Stimulated activated CD8-positive, alpha-beta memory T cell treated with anti-CD3 and anti-CD28 coated beads, Interleukin-2, amount 100 ng/mL, for 1 hour (primary cell): ENCODE results near the gene SND1.

Source experiments
- DNase-seq, 2 donors: peaks; one replicate each; pipeline ENCODE4 v3.0.0-alpha.2; 2020; ENCODE audit warnings: low read depth in 2 of 2

The SND1 gene

GRCh38 chr7:127799535-127800305, 147.7 kb downstream of the SND1 start:
- no peak for DNase-seq

DNA sequence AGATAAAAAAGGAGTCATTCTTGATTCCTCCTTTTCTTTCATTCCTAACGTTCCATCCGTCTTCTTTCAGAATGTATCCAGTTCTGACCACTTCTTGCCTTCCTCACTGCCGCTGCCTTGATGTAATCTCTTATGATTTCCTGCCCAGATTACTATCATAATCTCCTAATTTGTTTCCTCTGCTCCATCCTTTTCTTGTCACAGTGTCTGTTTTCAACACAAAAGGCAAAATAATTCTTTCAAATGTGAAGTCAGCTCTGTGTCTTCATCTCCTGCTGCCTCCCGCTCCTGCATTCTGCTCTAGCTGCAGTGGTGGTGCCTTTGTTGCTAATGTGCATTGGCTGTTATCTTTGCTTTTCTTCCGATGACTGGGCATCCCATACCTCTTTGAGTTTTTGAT, 150.9 kb downstream of the SND1 start:
- no peak for DNase-seq

GRCh38 chr7:127803626-127804025, 151.6 kb downstream of the SND1 start:
- DNase-seq: no peak

DNA sequence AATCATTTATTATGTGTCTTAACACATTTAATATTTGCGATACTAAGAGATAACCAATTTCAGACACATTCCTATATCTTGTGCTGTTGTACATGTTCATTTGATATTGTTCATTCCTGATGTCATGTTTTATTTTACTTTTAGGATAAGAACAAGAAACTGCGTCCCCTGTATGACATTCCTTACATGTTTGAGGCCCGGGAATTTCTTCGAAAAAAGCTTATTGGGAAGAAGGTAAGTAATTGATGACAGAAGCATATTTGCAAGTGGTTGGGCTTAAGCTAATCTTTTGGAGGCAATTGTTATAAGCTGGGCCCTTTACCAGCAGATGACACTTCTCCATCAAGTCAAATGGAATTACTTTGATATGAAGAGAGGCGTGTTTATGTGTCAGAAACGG, 155.3 kb downstream of the SND1 start:
- no peak for DNase-seq

DNA sequence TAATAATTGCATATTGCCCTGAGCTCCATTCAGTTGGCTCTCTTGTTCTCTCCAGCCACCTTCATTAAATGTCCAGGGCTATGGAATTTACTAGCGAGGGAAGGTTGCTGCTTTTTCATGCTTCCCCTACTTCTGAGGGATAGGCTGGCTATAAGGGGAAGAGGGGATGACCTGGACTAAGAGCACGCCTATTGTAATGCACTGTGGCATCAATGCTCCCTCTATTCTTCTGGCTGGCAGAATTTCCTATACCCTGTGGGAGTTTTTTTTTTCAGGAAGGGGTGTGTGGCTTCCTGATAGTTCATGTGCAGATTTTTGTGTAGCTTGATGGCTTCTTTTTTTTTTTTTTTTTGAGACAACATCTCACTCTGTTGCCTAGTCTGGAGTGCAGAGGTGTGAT, 155.8 kb downstream of the SND1 start:
- no peak for DNase-seq

DNA sequence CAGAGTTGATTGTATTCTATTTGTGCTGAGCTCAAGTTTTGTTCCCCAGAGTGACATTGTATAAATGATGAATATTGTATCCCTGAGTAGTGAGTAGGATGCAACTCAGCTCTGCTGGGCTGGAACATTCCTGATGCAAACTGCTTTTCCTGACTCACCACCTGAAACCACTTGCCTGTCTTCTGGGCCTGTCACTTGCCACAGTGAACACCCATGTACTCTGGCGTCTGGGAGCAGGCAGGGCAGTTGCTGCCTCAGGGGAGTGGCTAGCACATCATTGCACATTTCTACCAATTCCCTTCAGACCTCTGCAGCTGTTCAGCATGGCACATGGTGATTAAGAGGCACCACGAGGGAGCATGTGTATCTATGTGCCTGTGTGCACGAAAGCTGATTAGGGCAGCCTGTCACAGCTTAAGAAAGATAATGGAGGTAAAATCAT, 157.3 kb downstream of the SND1 start:
- no peak for DNase-seq

DNA sequence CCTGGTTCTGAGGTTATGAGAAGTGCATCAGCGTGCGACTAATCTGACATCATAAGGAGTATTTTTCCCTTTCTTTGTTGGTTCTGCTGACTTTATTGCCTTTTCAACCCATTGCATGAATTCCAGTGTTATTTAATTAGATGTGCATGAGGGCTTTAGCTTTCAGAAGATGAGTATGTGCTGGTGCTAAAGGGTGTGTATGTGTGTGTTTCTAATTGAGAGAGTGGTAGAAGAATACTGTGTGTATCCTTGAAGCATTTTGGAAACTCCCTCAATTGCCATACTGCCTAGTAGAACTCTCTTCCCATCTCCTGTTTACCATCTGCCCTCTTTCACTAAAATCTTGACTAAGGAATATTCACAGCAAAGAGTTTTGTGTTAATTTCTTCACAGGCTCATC, 158.1 kb downstream of the SND1 start:
- DNase-seq: no peak

GRCh38 chr7:127810696-127811660, 159.0 kb downstream of the SND1 start:
- DNase-seq: no peak

DNA sequence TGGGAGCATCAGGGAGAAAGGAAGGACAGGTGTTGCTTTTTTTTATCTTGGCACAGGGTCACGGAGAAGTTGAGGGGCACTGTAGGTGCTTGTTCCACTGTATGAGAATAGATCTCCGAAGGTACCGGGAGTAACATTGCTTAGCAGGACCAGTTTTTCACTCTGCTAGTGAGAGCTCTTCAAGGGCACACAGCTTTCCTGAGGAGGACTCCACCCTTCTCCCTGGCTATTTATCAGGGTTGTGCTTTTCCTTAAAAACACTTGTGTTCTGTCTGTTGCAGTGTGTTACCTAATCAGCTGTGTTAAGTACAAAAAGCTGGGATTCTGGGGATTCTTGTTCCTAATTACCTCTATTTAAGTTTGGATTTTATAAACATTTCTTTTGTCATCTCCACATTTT, 160.5 kb downstream of the SND1 start:
- no peak for DNase-seq

GRCh38 chr7:127813991-127814541, 162.1 kb downstream of the SND1 start:
- no peak for DNase-seq

- DNase-seq: no peak
These were observed 163.7 kb downstream of the SND1 start for GRCh38 chr7:127815631-127816145.

DNA sequence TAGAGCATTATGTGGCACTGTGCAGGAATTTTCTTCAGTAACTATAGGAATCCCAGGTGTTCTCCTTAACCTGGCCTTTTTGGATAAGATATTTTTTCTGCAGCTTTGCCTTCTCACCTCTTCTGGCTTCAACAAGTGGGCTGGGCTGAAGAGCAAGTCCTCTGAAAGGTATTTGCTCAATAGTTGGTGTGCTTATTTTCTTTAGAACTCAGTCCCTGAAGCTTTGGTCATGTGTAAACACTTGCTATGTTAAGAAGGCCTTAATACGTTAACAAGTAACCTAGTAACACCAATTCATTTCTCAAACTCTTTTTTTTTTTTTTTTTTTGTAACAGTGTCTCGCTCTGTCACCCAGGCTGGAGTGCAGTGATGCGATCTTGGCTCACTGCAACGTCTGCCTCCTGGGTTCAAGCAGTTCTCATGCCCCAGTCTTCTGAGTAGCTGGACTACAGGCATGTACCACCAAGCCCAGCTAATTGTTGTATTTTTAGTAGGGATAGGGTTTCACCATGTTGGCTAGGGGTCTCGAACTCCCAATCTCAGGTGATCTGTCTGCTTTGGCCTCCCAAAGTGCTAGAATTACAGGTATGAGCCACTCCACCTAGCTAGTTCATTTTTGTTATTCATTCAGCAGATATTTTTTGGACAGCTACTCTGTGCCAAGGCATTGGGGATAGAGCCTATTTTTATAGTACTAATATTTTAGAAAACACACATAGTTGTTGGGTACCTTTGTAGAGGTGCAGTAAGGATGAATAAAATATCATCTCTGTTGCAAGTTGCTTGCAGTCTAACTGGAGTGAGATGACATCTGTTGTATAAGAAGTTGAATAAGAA, 164.6 kb downstream of the SND1 start:
- no peak for DNase-seq

DNA sequence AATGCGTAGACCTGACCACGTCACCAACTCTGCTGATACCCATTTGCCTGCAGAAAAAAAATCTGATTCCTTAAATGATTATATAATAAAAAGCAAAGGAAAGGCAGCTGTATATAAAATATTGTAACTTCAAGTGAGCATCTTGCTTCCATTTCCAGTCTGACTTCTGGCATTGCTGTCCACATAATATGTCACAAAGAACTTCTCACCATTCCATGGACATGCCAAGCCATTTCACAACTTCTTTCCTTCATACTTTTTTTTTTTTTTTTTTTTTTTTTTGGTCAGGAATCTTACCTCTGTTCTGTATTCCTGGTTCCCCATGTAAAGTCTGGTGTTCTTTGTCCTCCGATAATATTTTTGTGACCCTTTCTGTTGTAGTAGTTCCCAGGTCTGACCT, 165.5 kb downstream of the SND1 start:
- no peak for DNase-seq

DNA sequence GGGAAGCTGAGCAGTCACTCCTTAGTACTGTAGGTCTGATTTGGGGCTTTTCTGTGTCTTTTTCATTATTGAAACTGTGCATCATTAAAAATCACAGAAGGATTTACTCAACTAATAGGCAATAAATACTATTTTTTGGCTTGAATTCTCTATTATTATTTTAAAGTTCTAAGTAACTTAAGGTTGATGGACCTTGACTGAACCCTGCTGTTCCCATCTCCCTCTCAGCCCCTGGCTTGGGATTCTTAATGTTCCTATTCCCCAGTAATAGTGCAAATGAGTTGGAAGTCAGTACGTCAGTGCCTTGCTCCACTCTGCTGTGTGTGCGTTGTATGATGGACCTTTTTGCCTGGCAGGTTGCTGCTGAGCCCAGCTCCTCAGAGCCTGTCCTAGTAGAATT, 166.3 kb downstream of the SND1 start:
- DNase-seq: no peak

DNA sequence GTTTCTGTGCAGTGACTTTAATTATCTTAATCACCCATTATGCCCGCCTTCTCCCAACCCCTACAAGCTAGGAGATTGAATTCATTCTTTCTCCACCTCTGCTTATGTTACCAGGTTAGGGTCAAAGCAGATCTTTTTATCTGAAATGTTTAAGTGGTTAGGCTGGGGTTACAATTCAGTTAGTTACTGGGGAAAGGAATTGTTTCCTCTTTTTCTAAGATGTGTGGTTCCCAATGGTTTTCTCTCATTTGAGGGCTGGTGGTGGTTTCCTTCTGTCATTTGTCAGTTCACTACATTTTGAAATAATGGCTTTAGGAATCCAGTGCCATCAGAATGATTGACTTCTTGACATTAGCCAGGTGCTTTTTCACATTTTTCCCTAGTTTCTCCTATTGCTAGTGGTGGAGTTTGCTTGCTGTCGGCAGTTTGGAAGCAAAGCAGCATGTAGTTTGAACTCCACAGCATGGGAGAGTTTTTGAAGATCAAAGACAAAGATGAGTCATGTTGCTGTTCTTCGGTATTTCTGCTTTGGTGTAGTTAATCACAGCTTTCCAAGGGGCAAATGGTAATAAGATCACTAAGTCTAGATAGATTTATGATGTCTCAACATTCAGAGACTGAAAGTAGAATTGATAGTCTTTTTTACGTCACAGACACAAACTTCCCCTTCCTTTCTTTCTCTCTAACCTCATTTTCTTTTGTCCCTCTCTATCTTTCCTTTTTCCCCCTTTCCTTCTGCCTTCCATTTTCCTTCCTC, 168.2 kb downstream of the SND1 start:
- DNase-seq: no peak

DNA sequence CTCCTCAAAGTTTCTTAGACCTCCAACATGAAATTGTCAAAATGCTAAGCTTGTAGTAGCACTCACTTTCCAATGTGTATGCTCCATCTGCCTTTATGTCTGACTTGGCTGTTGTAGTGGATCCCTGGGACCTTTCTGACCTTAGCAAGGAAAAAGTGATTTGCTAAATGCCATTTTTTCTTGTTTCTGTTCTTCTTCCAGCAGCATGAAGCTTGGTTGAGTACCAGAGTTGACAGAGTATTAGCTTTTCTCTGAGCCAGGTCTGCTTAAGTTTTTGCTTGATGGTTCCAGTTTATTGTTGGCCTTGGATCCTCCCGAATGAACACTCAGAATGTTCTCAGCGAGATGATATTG, 168.7 kb downstream of the SND1 start:
- DNase-seq: no peak

GRCh38 chr7:127821146-127821545, 169.2 kb downstream of the SND1 start:
- DNase-seq: no peak

GRCh38 chr7:127822822-127823508, 171.0 kb downstream of the SND1 start:
- DNase-seq: no peak

- no peak for DNase-seq
These were observed 172.7 kb downstream of the SND1 start for GRCh38 chr7:127824682-127825081.

DNA sequence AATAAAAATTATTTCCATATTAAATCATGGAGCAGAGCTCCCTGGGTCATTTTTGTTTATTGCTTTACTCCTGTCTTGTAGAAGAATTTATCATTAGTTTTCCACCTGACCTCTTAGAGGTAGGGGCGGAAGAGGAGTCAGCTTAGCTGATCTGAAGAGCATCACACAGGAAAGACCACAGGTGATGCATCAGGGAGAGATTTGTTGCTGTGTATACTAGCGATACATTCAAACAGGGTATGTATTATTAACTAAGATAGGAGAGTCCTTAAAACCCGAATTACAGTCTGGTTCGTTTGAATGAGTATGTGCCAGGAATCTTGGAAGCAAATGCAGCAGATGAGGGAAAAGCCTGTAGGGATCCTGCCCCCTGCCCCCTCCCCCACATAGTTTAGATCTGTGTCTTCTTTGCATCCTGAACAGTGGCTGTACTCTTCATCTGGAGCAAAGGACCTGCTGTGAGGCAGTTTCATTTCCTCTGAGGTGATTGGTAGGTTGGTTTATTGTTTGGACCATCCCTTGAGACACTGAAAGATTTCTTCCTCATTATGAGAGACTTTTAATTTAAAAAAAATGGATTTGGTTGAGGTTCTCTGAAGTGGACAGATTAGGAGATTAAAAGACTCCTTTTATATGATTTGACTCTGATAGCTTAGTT, 177.0 kb downstream of the SND1 start:
- no peak for DNase-seq
